Activated naive CD4-positive, alpha-beta T cell (primary cell): ENCODE results near the gene NETO2.
"Not testable (repeated sequence)": the region's sequence is repeated elsewhere in the genome, so short reads cannot be mapped to it uniquely, and the experiment has no call there.

Experiments used
- DNase-seq, 4 experiments: peaks; one replicate each; lab custom pipeline; 2025; lab: John Stamatoyannopoulos, UW

Gene NETO2

GRCh38 chr16:47064775-47065174, 79.0 kb downstream of the NETO2 start:
- DNase-seq, result no peak

- DNase-seq, result no peak
Observed at GRCh38 chr16:47063011-47063724, 80.6 kb downstream of the NETO2 start.

- no peak for DNase-seq
Observed at GRCh38 chr16:47061204-47061603, 82.5 kb downstream of the NETO2 start.

GRCh38 chr16:47060596-47060995, 83.1 kb downstream of the NETO2 start:
- no peak for DNase-seq

- DNase-seq, result no peak
Observed at GRCh38 chr16:47059991-47060390, 83.8 kb downstream of the NETO2 start.

GRCh38 chr16:47059130-47059529, 84.6 kb downstream of the NETO2 start:
- DNase-seq, result not testable (repeated sequence)

GRCh38 chr16:47058295-47059086, 85.3 kb downstream of the NETO2 start:
- no peak for DNase-seq

GRCh38 chr16:47057630-47057993, 86.1 kb downstream of the NETO2 start:
- DNase-seq, result no peak

- DNase-seq, result no peak
Observed at GRCh38 chr16:47056688-47057629, 86.8 kb downstream of the NETO2 start.

GRCh38 chr16:47056061-47056460, 87.7 kb downstream of the NETO2 start:
- not testable (repeated sequence) for DNase-seq

GRCh38 chr16:47055136-47055885, 88.4 kb downstream of the NETO2 start:
- DNase-seq, result no peak

- no peak for DNase-seq
Observed at GRCh38 chr16:47054306-47054705, 89.4 kb downstream of the NETO2 start.

GRCh38 chr16:47053895-47054294, 89.8 kb downstream of the NETO2 start:
- DNase-seq, result no peak

GRCh38 chr16:47052666-47053640, 90.8 kb downstream of the NETO2 start:
- no peak for DNase-seq

- DNase-seq, result no peak
Observed at GRCh38 chr16:47051031-47051430, 92.7 kb downstream of the NETO2 start.

- no peak for DNase-seq
Observed at GRCh38 chr16:47049901-47050583, 93.7 kb downstream of the NETO2 start.

GRCh38 chr16:47047524-47048203, 96.1 kb downstream of the NETO2 start:
- no peak for DNase-seq

- no peak for DNase-seq
Observed at GRCh38 chr16:47046726-47047523, 96.8 kb downstream of the NETO2 start.
